Measurements from ENCODE around the gene ADORA1.

The ADORA1 gene

DNA sequence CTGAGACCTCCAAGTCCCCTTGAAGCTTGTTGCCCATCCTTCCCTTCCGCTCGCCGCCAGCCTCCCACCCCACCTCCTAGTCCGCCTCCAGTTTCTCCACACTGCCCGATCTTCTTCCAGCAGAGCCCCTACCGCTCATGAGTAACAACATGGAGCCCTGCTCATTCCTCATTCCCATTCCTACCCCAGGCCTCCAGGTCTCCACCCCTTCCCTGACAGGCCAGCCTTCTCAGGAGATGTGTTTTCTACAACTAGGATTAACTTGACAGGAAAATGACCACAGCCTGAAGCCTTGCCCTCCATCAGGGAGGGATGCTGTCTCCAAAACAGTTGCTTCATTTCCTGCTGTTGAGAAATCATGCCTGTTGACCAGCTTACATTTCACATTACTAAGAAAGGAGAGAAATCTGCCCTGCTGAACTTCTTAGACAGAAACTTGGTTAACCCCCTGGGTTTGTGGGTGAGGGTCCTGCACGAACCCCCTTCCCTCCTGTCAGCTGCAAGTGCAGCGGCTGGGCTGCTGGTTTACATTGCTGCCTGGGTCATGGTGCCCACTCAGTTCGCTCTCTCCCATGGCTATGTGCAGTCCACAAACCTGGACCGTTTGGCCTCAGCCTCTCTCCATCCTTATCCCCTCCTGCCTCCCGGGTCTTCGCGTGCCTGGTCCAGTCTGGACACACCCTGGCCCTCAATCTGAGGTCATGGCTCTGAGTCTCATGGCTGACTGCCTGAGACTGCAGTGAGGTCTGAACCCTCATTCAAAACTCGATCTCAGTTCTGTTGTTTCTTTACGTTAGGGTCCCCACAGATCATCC is 75.1 kb downstream of the ADORA1 start:
- Histone ChIP-seq H3K27ac (replicated peaks) (peak overlapping the region; percentile 76), H3K4me3 (replicated peaks; ENCODE audit: insufficient read depth, low read length) (no peak overlapping the region), H3K27me3 (ENCODE audit: insufficient read depth, poor library complexity, severe bottlenecking) (no peaks in the 10 kb centered on the region)
- peak in 1 of 2 experiments; percentile 84 for DNase-seq (ENCODE audit: low read depth in 1 of 2, low spot score in 1 of 2)
- TF ChIP-seq, protein P1, sequence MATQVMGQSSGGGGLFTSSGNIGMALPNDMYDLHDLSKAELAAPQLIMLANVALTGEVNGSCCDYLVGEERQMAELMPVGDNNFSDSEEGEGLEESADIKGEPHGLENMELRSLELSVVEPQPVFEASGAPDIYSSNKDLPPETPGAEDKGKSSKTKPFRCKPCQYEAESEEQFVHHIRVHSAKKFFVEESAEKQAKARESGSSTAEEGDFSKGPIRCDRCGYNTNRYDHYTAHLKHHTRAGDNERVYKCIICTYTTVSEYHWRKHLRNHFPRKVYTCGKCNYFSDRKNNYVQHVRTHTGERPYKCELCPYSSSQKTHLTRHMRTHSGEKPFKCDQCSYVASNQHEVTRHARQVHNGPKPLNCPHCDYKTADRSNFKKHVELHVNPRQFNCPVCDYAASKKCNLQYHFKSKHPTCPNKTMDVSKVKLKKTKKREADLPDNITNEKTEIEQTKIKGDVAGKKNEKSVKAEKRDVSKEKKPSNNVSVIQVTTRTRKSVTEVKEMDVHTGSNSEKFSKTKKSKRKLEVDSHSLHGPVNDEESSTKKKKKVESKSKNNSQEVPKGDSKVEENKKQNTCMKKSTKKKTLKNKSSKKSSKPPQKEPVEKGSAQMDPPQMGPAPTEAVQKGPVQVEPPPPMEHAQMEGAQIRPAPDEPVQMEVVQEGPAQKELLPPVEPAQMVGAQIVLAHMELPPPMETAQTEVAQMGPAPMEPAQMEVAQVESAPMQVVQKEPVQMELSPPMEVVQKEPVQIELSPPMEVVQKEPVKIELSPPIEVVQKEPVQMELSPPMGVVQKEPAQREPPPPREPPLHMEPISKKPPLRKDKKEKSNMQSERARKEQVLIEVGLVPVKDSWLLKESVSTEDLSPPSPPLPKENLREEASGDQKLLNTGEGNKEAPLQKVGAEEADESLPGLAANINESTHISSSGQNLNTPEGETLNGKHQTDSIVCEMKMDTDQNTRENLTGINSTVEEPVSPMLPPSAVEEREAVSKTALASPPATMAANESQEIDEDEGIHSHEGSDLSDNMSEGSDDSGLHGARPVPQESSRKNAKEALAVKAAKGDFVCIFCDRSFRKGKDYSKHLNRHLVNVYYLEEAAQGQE (IDR thresholded peaks at IDR 0.05; ENCODE audit: insufficient replicate concordance, low read depth) = no peak
- peak; percentile 60 for TF ChIP-seq POLR2AphosphoS5 (IDR thresholded peaks at IDR 0.05; ENCODE audit: low read depth)
- TF ChIP-seq SPI1 (IDR thresholded peaks at IDR 0.05; ENCODE audit: borderline replicate concordance, low read depth) = no peak
- no peak for TF ChIP-seq GABPA (IDR thresholded peaks at IDR 0.05; ENCODE audit: low read depth)
- TF ChIP-seq, protein P2, sequence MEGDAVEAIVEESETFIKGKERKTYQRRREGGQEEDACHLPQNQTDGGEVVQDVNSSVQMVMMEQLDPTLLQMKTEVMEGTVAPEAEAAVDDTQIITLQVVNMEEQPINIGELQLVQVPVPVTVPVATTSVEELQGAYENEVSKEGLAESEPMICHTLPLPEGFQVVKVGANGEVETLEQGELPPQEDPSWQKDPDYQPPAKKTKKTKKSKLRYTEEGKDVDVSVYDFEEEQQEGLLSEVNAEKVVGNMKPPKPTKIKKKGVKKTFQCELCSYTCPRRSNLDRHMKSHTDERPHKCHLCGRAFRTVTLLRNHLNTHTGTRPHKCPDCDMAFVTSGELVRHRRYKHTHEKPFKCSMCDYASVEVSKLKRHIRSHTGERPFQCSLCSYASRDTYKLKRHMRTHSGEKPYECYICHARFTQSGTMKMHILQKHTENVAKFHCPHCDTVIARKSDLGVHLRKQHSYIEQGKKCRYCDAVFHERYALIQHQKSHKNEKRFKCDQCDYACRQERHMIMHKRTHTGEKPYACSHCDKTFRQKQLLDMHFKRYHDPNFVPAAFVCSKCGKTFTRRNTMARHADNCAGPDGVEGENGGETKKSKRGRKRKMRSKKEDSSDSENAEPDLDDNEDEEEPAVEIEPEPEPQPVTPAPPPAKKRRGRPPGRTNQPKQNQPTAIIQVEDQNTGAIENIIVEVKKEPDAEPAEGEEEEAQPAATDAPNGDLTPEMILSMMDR (IDR thresholded peaks at IDR 0.05; ENCODE audit: insufficient read depth, low read length) = no peak

DNA sequence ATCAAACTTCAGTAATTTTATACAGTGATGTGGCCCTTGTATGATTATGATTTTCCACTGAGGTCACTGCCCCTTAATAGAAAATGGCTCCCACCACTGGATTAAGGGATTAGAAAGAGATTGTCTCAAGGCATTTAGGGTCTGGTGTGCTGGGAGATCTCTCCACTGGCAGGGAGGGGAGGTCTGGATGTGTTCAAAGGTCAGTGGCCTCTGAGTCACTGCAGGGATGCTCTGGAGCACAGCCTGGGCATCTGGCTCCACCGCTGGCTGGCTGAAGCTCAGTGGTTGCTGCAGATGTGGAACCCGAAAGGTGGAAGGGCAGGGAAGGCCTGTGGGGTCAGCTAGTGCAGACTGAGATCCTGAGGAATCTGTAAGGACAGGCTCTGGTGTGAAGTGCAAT is 77.2 kb downstream of the ADORA1 start:
- Histone ChIP-seq H3K27ac (replicated peaks) (no peak overlapping the region), H3K4me3 (replicated peaks; ENCODE audit: insufficient read depth, low read length) (no peak overlapping the region), H3K27me3 (ENCODE audit: insufficient read depth, poor library complexity, severe bottlenecking) (no peaks in the 10 kb centered on the region)
- TF ChIP-seq, protein P1 (IDR thresholded peaks at IDR 0.05; ENCODE audit: insufficient replicate concordance, low read depth) = no peak
- no peak for TF ChIP-seq SPI1 (IDR thresholded peaks at IDR 0.05; ENCODE audit: borderline replicate concordance, low read depth)
- TF ChIP-seq GABPA (IDR thresholded peaks at IDR 0.05; ENCODE audit: low read depth) = no peak
- TF ChIP-seq POLR2AphosphoS5 (IDR thresholded peaks at IDR 0.05; ENCODE audit: low read depth) = no peak
- TF ChIP-seq, protein P2 (IDR thresholded peaks at IDR 0.05; ENCODE audit: insufficient read depth, low read length) = no peak
- DNase-seq (ENCODE audit: low read depth in 1 of 2, low spot score in 1 of 2) = no peak

DNA sequence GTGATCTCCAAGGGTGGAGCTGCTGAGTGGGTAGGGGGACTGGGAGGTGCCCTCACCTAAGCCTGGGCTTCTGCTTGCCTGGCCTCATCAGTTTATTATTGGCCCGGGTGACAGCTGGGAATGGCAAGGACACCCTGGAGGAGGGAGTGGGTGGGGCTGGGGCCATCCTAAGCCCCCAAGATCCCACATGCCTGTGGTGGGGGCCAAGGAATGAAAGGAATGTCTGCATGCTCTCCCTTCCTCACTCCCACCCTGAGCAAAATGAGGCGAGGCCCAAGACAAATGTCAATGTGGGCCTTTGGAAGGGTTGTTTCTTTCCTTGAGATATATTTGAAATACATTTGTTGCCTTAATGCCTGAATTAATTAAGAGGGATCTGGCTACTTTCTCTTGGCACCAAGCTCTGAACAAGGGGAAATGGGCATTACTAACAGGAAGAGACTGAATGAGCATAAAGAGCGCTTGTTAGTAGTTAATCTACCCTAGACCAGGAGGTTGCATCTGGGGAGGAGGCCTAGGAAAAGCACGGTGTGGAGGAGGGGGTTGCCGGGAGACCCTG is 78.7 kb downstream of the ADORA1 start:
- Histone ChIP-seq H3K4me3 (replicated peaks; ENCODE audit: insufficient read depth, low read length) (no peak overlapping the region), H3K27ac (replicated peaks) (no peak overlapping the region), H3K27me3 (ENCODE audit: insufficient read depth, poor library complexity, severe bottlenecking) (no peaks in the 10 kb centered on the region)
- no peak for TF ChIP-seq POLR2AphosphoS5 (IDR thresholded peaks at IDR 0.05; ENCODE audit: low read depth)
- TF ChIP-seq, protein P2 (IDR thresholded peaks at IDR 0.05; ENCODE audit: insufficient read depth, low read length) = no peak
- TF ChIP-seq, protein P1 (IDR thresholded peaks at IDR 0.05; ENCODE audit: insufficient replicate concordance, low read depth) = no peak
- no peak for TF ChIP-seq GABPA (IDR thresholded peaks at IDR 0.05; ENCODE audit: low read depth)
- no peak for TF ChIP-seq SPI1 (IDR thresholded peaks at IDR 0.05; ENCODE audit: borderline replicate concordance, low read depth)
- DNase-seq (ENCODE audit: low read depth in 1 of 2, low spot score in 1 of 2) = no peak
